Activated CD8-positive, alpha-beta memory T cell treated with anti-CD3 and anti-CD28 coated beads, Interleukin-2, amount 50 U/mL, for 48 hours (primary cell): ENCODE measurements around the gene CYSTM1.

ENCODE experiments used
- DNase-seq: peaks from one replicate; pipeline ENCODE4 v3.0.0-alpha.2; 2020

CYSTM1 gene

GRCh38 chr5:140239939-140240700, 65.1 kb downstream of the CYSTM1 start:
- peak; percentile 78 for DNase-seq

GRCh38 chr5:140240987-140241706, 66.2 kb downstream of the CYSTM1 start:
- no peak for DNase-seq

- DNase-seq, result no peak
Measured at GRCh38 chr5:140242099-140242498, 67.1 kb downstream of the CYSTM1 start.

GRCh38 chr5:140242890-140243585, 68.0 kb downstream of the CYSTM1 start:
- no peak for DNase-seq

GRCh38 chr5:140243706-140244250, 68.8 kb downstream of the CYSTM1 start:
- DNase-seq, result no peak

GRCh38 chr5:140244525-140245025, 69.6 kb downstream of the CYSTM1 start:
- peak; percentile 89 for DNase-seq

- DNase-seq, result no peak
Measured at GRCh38 chr5:140245341-140245740, 70.4 kb downstream of the CYSTM1 start.

GRCh38 chr5:140245926-140246325, 70.9 kb downstream of the CYSTM1 start:
- DNase-seq, result no peak

GRCh38 chr5:140246378-140247122, 71.6 kb downstream of the CYSTM1 start:
- DNase-seq, result no peak

- no peak for DNase-seq
Measured at GRCh38 chr5:140248414-140248813, 73.4 kb downstream of the CYSTM1 start.

- no peak for DNase-seq
Measured at GRCh38 chr5:140249536-140249935, 74.5 kb downstream of the CYSTM1 start.

- no peak for DNase-seq
Measured at GRCh38 chr5:140250386-140250785, 75.4 kb downstream of the CYSTM1 start.

- peak; percentile 78 for DNase-seq
Measured at GRCh38 chr5:140251527-140251973, 76.6 kb downstream of the CYSTM1 start.

- DNase-seq, result no peak
Measured at GRCh38 chr5:140252470-140253126, 77.6 kb downstream of the CYSTM1 start.

- no peak for DNase-seq
Measured at GRCh38 chr5:140253985-140254384, 79.0 kb downstream of the CYSTM1 start.

GRCh38 chr5:140255460-140256157, 80.6 kb downstream of the CYSTM1 start:
- DNase-seq, result no peak

- DNase-seq, result no peak
Measured at GRCh38 chr5:140256726-140257125, 81.7 kb downstream of the CYSTM1 start.

GRCh38 chr5:140258016-140258415, 83.0 kb downstream of the CYSTM1 start:
- DNase-seq, result no peak

GRCh38 chr5:140258873-140259272, 83.9 kb downstream of the CYSTM1 start:
- no peak for DNase-seq

GRCh38 chr5:140259500-140259899, 84.5 kb downstream of the CYSTM1 start:
- no peak for DNase-seq

GRCh38 chr5:140260089-140260656, 85.2 kb downstream of the CYSTM1 start:
- no peak for DNase-seq
